Activated naive CD8-positive, alpha-beta T cell treated with anti-CD3 and anti-CD28 coated beads, Interleukin-2, amount 50 U/mL, for 16 hours (primary cell): ENCODE data around the gene FHOD1.

Experiments used
- DNase-seq: peaks from one replicate; pipeline ENCODE4 v3.0.0-alpha.2; 2020; ENCODE audit warnings: low read depth, low spot score

FHOD1 gene

GRCh38 chr16:67234180-67234597, 13.1 kb downstream of the FHOD1 start:
- no peak for DNase-seq

- no peak for DNase-seq
Measured at GRCh38 chr16:67233596-67233995, 13.7 kb downstream of the FHOD1 start.

GRCh38 chr16:67230809-67231660, 16.2 kb downstream of the FHOD1 start:
- DNase-seq, result no peak

- no peak for DNase-seq
Measured at GRCh38 chr16:67229906-67230808, 17.1 kb downstream of the FHOD1 start.

GRCh38 chr16:67228905-67229304, 18.4 kb downstream of the FHOD1 start:
- no peak for DNase-seq

GRCh38 chr16:67228034-67228785, 19.1 kb downstream of the FHOD1 start:
- no peak for DNase-seq

- DNase-seq, result no peak
Measured at GRCh38 chr16:67227567-67227921, 19.7 kb downstream of the FHOD1 start.

GRCh38 chr16:67226804-67227566, 20.3 kb downstream of the FHOD1 start, which contains the start of gene TMEM208:
TSS of gene TMEM208 (plus strand) at chr16:67227130. CDS start at chr16:67227219, 89 bp downstream.
- peak; percentile 93 for DNase-seq

GRCh38 chr16:67226295-67226803, 20.9 kb downstream of the FHOD1 start:
- DNase-seq, result no peak

- no peak for DNase-seq
Measured at GRCh38 chr16:67223992-67224391, 23.3 kb downstream of the FHOD1 start.

- no peak for DNase-seq
Measured at GRCh38 chr16:67216612-67217490, 30.4 kb downstream of the FHOD1 start.

GRCh38 chr16:67215706-67216105, 31.6 kb downstream of the FHOD1 start:
- no peak for DNase-seq

- no peak for DNase-seq
Measured at GRCh38 chr16:67213197-67214019, 33.9 kb downstream of the FHOD1 start.

GRCh38 chr16:67212766-67213165, 34.5 kb downstream of the FHOD1 start:
- no peak for DNase-seq

- no peak for DNase-seq
Measured at GRCh38 chr16:67211674-67212073, 35.6 kb downstream of the FHOD1 start.

- no peak for DNase-seq
Measured at GRCh38 chr16:67210069-67210937, 37.0 kb downstream of the FHOD1 start.

GRCh38 chr16:67209565-67209964, 37.7 kb downstream of the FHOD1 start:
- DNase-seq, result no peak
